ENCODE data around the gene LYZL6. TPM values are rescaled to one million over a fixed set of nuclear protein-coding genes. Genes with fewer than 3 reads are reported as not detected.

The LYZL6 gene
- polyA plus RNA-seq, 3 donors: not detected

DNA sequence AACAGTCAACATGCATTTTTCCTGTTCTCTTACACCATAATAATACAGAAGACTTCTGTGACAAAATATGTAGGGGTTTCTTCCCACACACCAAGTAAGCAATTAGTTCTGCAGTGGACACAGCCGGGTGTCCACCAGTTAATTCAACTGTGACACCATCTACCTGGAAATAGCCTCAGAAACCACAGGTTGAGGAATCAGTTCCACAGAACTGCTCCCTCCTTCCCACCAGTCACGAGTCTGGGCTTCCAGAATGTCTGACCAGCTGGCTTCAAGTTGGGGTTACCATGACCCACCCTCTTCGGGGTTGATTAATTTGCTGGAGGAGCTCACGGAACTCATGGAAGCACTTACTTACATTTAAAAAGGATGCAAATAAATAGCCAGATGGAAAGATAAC is 49.8 kb downstream of the LYZL6 start:
- intact Hi-C loops (cut with micrococcal nuclease): no loop called here
- H3K4me1 Mint-ChIP-seq: peaks cover 57% of the 10 kb centered on the region
- 100% methylated on average over 1 of the region's 4 CpGs for WGBS (ENCODE audit: insufficient coverage)

DNA sequence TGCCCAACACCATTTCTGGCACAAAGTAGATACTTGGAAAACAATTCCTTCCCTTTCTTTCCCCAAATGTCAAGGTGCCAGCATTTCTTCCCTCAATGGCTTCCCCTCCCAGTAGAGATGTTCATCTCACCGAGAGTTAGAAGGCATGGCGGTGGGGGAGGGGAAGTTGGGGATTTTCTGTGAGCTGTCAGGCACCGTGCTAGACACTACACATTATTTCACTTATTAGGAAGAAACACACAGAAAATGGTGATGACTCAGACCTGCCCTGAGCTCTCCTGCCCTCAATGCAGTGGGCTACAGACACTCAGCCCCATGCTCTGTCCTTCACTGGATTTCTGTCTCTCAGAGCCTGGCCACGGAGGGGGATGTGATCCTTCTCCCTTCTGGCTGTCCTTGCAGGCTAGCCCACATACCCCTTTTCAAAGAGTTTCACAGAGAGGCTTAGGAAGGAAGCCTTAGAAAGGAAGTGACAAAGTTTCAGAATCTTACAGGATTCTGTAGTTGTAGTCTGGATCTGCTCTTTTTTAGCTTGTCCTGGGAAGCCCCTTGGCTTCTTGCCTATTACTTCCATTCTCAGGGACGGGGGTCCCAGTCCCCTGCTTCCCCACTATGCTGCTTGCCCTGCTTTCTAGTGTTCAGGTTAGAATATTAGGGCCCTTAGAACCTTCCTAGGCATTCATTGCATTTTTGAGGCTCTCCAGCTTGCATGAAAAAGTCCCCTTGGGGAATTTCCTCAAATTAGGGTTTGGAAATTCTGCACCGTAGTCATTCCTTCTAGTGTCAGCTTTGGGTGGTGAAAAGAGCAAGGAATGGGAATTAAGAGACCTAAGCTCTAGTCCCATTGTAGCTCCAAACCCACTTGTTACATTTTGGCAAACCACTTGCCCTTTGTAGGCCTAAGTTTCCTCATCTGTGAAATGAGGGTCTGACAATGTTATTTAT is 51.1 kb downstream of the LYZL6 start:
- no CpG with 5 or more reads among the region's 6 CpGs for WGBS (ENCODE audit: insufficient coverage)
- intact Hi-C loops (cut with micrococcal nuclease): no loop called here

More for the DNA sequence above, 49.8 kb downstream of the LYZL6 start:
- H3K9me3 ChIP-seq (replicated peaks in 1 of 2; ENCODE audit: control insufficient read depth in 1 of 2, insufficient read depth in 1 of 2, low read length in 2 of 2): no peaks in the 10 kb centered on the region
- H3K36me3 Mint-ChIP-seq: no peaks in the 10 kb centered on the region
- no peak overlapping the region for H3K27ac ChIP-seq (ENCODE audit: low read depth in 1 of 2, low read length in 2 of 2)
- H3K9ac ChIP-seq (ENCODE audit: insufficient read depth, low read length, poor library complexity, severe bottlenecking): no peak overlapping the region
- no peak for DNase-seq
- H3K27me3 ChIP-seq (ENCODE audit: control insufficient read depth in 2 of 2, insufficient read depth in 2 of 2, low read length in 2 of 2): no peaks in the 10 kb centered on the region
- H3K36me3 ChIP-seq (replicated peaks in 1 of 2; ENCODE audit: control insufficient read depth in 1 of 2, insufficient read depth in 2 of 2, low read length in 2 of 2): no peaks in the 10 kb centered on the region
- H3K9me3 Mint-ChIP-seq: no peaks in the 10 kb centered on the region
- H4K20me1 ChIP-seq (ENCODE audit: insufficient read depth, low read length): no peaks in the 10 kb centered on the region
- H3K27me3 Mint-ChIP-seq (ENCODE audit: low read depth in 3 of 3): peaks cover 0 to 9% (median 6%) of the 10 kb centered on the region in 3 donors
- H3K4me3 ChIP-seq (replicated peaks in 1 of 3; ENCODE audit: low read depth in 2 of 3, low read length in 3 of 3): no peak overlapping the region
- no peak overlapping the region for H3K4me3 Mint-ChIP-seq
- no peak overlapping the region for H2AFZ ChIP-seq (ENCODE audit: insufficient read depth, low read depth, low read length, poor library complexity, severe bottlenecking)
- no peak overlapping the region for H3K4me2 ChIP-seq (replicated peaks; ENCODE audit: extremely low read depth, low read length, poor library complexity, severe bottlenecking)
- TF ChIP-seq, protein P1, sequence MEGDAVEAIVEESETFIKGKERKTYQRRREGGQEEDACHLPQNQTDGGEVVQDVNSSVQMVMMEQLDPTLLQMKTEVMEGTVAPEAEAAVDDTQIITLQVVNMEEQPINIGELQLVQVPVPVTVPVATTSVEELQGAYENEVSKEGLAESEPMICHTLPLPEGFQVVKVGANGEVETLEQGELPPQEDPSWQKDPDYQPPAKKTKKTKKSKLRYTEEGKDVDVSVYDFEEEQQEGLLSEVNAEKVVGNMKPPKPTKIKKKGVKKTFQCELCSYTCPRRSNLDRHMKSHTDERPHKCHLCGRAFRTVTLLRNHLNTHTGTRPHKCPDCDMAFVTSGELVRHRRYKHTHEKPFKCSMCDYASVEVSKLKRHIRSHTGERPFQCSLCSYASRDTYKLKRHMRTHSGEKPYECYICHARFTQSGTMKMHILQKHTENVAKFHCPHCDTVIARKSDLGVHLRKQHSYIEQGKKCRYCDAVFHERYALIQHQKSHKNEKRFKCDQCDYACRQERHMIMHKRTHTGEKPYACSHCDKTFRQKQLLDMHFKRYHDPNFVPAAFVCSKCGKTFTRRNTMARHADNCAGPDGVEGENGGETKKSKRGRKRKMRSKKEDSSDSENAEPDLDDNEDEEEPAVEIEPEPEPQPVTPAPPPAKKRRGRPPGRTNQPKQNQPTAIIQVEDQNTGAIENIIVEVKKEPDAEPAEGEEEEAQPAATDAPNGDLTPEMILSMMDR (IDR thresholded peaks at IDR 0.05): no peak
- H3K27ac Mint-ChIP-seq: no peak overlapping the region
- H3K79me2 ChIP-seq (ENCODE audit: insufficient read depth, low read length): no peaks in the 10 kb centered on the region
- peaks cover 39 to 45% of the 10 kb centered on the region in 2 donors for H3K4me1 ChIP-seq (ENCODE audit: control insufficient read depth in 1 of 2, insufficient read depth in 2 of 2, low read length in 2 of 2)

More for the DNA sequence above, 51.1 kb downstream of the LYZL6 start:
- H3K9me3 ChIP-seq (replicated peaks in 1 of 2; ENCODE audit: control insufficient read depth in 1 of 2, insufficient read depth in 1 of 2, low read length in 2 of 2): no peaks in the 10 kb centered on the region
- H3K27me3 ChIP-seq (ENCODE audit: control insufficient read depth in 2 of 2, insufficient read depth in 2 of 2, low read length in 2 of 2): no peaks in the 10 kb centered on the region
- no peaks in the 10 kb centered on the region for H3K36me3 Mint-ChIP-seq
- no peak overlapping the region for H3K4me3 ChIP-seq (replicated peaks in 1 of 3; ENCODE audit: low read depth in 2 of 3, low read length in 3 of 3)
- H4K20me1 ChIP-seq (ENCODE audit: insufficient read depth, low read length): no peaks in the 10 kb centered on the region
- H3K36me3 ChIP-seq (replicated peaks in 1 of 2; ENCODE audit: control insufficient read depth in 1 of 2, insufficient read depth in 2 of 2, low read length in 2 of 2): no peaks in the 10 kb centered on the region
- H3K4me1 ChIP-seq (ENCODE audit: control insufficient read depth in 1 of 2, insufficient read depth in 2 of 2, low read length in 2 of 2): peaks cover 30 to 32% of the 10 kb centered on the region in 2 donors
- no peak overlapping the region for H3K4me3 Mint-ChIP-seq
- peak overlapping the region; percentile 41 for H2AFZ ChIP-seq (ENCODE audit: insufficient read depth, low read depth, low read length, poor library complexity, severe bottlenecking)
- peak overlapping the region in 1 of 2 donors; percentile 72 for H3K27ac ChIP-seq (ENCODE audit: low read depth in 1 of 2, low read length in 2 of 2)
- H3K27ac Mint-ChIP-seq: peak overlapping the region in 6 of 7 donors; percentile 35 to 86 (median 66)
- H3K9me3 Mint-ChIP-seq: no peaks in the 10 kb centered on the region
- peaks cover 44% of the 10 kb centered on the region for H3K4me1 Mint-ChIP-seq
- no peak overlapping the region for H3K4me2 ChIP-seq (replicated peaks; ENCODE audit: extremely low read depth, low read length, poor library complexity, severe bottlenecking)
- no peak overlapping the region for H3K9ac ChIP-seq (ENCODE audit: insufficient read depth, low read length, poor library complexity, severe bottlenecking)
- DNase-seq: peak; percentile 34 to 90 (median 53)
- TF ChIP-seq, protein P1 (IDR thresholded peaks at IDR 0.05): no peak
- peaks cover 0 to 9% (median 3%) of the 10 kb centered on the region in 3 donors for H3K27me3 Mint-ChIP-seq (ENCODE audit: low read depth in 3 of 3)
- no peaks in the 10 kb centered on the region for H3K79me2 ChIP-seq (ENCODE audit: insufficient read depth, low read length)

Measured in CD14-positive monocyte (primary cell).